ENCODE results near the gene ARID3C.
"Not testable (repeated sequence)": the region's sequence is repeated elsewhere in the genome, so short reads cannot be mapped to it uniquely, and the experiment has no call there.

The ARID3C gene

GRCh38 chr9:34647084-34647403, 18.2 kb upstream of the ARID3C start:
- peak overlapping the region; percentile 89 for H3K27ac ChIP-seq
- TF ChIP-seq, protein P1, sequence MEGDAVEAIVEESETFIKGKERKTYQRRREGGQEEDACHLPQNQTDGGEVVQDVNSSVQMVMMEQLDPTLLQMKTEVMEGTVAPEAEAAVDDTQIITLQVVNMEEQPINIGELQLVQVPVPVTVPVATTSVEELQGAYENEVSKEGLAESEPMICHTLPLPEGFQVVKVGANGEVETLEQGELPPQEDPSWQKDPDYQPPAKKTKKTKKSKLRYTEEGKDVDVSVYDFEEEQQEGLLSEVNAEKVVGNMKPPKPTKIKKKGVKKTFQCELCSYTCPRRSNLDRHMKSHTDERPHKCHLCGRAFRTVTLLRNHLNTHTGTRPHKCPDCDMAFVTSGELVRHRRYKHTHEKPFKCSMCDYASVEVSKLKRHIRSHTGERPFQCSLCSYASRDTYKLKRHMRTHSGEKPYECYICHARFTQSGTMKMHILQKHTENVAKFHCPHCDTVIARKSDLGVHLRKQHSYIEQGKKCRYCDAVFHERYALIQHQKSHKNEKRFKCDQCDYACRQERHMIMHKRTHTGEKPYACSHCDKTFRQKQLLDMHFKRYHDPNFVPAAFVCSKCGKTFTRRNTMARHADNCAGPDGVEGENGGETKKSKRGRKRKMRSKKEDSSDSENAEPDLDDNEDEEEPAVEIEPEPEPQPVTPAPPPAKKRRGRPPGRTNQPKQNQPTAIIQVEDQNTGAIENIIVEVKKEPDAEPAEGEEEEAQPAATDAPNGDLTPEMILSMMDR (conservative IDR thresholded peaks at IDR 0.05; ENCODE audit: low read depth): no peak
- CTCF ChIA-PET: interaction anchor here (0.6 to 2.2 kb wide), 8 partner anchors 9 to 347 kb away, joined by 3 to 7 read pairs (median 5); partner anchors contain the start of gene SIGMAR1
- POLR2A ChIA-PET (ENCODE audit: low non-redundant PET): interaction anchor here (1.4 to 1.5 kb wide), 2 partner anchors 9 to 18 kb away, joined by 4 to 5 read pairs; partner anchors contain the start of gene SIGMAR1
- no peak for DNase-seq (ENCODE audit: low spot score)

DNA sequence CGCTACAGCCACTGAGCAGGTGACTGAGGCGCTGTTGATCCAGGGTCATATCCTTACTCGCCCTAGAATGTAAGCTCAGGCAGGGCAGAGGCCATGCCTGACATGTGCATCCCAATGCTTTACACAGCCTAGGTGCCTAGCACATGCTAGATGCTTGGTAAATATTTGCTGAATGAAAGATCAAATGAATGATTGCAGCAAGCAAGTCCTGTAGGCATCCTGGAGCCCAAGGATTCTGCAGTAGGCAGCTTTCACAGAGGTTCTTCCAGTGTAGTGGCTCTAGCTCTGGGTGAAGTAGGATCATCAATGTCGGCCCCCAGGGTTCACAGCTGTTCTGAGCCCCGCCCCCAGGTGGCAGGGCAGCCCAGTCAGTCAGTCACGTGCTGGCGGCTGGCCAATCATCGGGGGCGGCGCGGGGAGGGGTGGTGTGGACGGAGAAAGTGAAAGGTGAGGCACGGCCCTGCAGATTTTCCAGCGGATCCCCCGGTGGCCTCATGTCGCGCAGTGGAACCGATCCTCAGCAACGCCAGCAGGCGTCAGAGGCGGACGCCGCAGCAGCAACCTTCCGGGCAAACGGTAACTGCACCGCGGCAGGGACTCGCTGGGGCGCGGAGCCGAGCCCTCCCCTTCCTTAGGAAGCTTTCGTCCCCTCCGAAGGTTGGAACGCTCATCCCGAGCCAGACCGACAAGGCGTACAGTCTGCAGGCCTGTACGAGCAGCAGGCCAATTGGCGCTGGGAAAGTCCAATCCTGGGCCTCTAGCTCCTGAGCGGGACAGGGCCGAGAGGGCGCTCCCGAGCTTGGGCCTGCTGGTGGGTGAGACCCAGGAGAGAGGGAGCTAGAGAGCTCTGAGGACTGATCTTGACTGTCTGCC, 17.6 kb upstream of the ARID3C start, which contains the start of gene GALT:
Gene GALT, plus strand, starts transcription at position 465 of the 873 bp plus-strand sequence. Its CDS starts 30 bp downstream, at position 495.
- DNase-seq (ENCODE audit: low spot score): peak; percentile 100
- peak within 1 kb of the TSS; percentile 89 for H3K27ac ChIP-seq
- TF ChIP-seq, protein P1 (conservative IDR thresholded peaks at IDR 0.05; ENCODE audit: low read depth): peak; percentile 80
- POLR2A ChIA-PET (ENCODE audit: low non-redundant PET): interaction anchor here (0.7 to 1.5 kb wide), 4 partner anchors 8 to 36 kb away, joined by 3 to 5 read pairs (median 4); partner anchors contain the start of gene SIGMAR1
- CTCF ChIA-PET: interaction anchor here (0.6 to 2.2 kb wide), 11 partner anchors 8 to 348 kb away, joined by 3 to 7 read pairs (median 5); partner anchors contain the start of gene SIGMAR1

DNA sequence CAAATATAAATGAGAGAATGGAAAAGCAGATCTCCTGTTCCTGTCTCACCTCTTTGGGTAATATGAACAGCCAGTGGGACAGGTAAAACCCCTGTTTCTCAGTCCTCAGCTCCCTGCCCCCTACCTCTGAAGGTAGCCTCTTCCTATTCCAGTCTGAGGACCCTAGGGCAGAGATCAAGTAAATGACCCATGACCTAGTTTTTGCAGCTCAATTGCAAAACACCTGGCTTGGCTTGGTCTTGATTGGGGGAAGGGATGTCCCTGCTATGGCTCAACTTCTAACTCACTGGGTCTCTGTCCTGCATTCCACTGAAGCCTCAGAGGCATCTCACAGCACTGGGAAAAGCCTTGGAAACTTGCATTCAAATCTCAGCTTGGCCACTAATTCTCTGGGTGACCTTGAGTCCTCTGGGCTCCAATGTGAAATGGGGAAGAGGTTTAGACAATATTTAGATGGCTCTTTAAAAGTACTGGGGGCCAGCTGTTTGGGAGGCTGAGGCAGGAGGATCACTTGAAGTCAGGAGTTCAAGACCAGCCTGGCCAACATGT, 16.0 kb upstream of the ARID3C start:
- CTCF ChIA-PET: interaction anchor here (1.7 kb wide), 1 partner anchor 58 kb away, joined by 4 read pairs; no protein-coding TSS in a partner anchor
- peak overlapping the region; percentile 3 for H3K27ac ChIP-seq
- DNase-seq (ENCODE audit: low spot score): no peak
- TF ChIP-seq, protein P1 (conservative IDR thresholded peaks at IDR 0.05; ENCODE audit: low read depth): no peak
- POLR2A ChIA-PET (ENCODE audit: low non-redundant PET): interaction anchor here (0.6 kb wide), 1 partner anchor 17 kb away, joined by 4 read pairs; no protein-coding TSS in a partner anchor

GRCh38 chr9:34642679-34643078, 13.8 kb upstream of the ARID3C start:
- ChIA-PET CTCF (interaction anchor here (0.7 kb wide), 2 partner anchors 69 to 1523 kb away, joined by 3 read pairs; no protein-coding TSS in a partner anchor), POLR2A (ENCODE audit: low non-redundant PET) (no interaction called here)
- H3K27ac ChIP-seq: no peak overlapping the region
- DNase-seq (ENCODE audit: low spot score): no peak
- TF ChIP-seq, protein P1 (conservative IDR thresholded peaks at IDR 0.05; ENCODE audit: low read depth): no peak

DNA sequence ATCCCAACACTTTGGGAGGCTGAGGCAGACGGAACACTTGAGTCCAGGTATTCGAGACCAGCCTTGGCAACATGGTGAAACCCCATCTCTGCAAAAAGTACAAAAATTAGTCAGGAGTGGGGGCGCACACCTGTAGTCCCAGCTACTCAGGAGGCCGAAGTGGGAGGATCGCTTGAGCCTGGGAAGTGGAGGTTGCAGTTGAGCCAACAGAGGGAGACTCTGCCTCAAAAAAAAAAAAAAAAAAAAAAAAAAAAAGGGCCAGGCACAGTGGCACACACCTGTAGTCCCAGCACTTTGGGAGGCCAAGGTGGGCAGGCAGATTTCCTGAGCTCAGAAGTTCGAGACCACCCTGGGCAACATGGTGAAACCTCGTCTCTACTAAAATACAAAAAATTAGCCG, 10.5 kb upstream of the ARID3C start:
- not testable (repeated sequence) for H3K27ac ChIP-seq; DNase-seq (ENCODE audit: low spot score)
- CTCF ChIA-PET: interaction anchor here (0.6 to 1.0 kb wide), 2 partner anchors 236 to 1067 kb away, joined by 3 to 4 read pairs; no protein-coding TSS in a partner anchor
- POLR2A ChIA-PET (ENCODE audit: low non-redundant PET): interaction anchor here (0.6 to 0.7 kb wide), 2 partner anchors 35 to 517 kb away, joined by 9 to 11 read pairs; no protein-coding TSS in a partner anchor

GRCh38 chr9:34638138-34638445, 9.2 kb upstream of the ARID3C start:
- POLR2A ChIA-PET (ENCODE audit: low non-redundant PET): interaction anchor here (0.6 to 1.3 kb wide), 2 partner anchors 9 to 14 kb away, joined by 3 to 5 read pairs; partner anchors contain the start of genes GALT and IL11RA
- peak overlapping the region; percentile 79 for H3K27ac ChIP-seq
- TF ChIP-seq, protein P1 (conservative IDR thresholded peaks at IDR 0.05; ENCODE audit: low read depth): no peak
- CTCF ChIA-PET: interaction anchor here (0.6 to 1.4 kb wide), 4 partner anchors 9 to 441 kb away, joined by 3 to 7 read pairs (median 4); partner anchors contain the start of genes FANCG and GALT
- no peak for DNase-seq (ENCODE audit: low spot score)

Data from RWPE1 (cell line).